GM20000 (cell line): ENCODE results near the gene SERPINA4.

ENCODE experiments used
- DNase-seq: peaks from one replicate; pipeline ENCODE4 v3.0.0; 2012; ENCODE audit warnings: low spot score
- TF ChIP-seq, protein P1 (sequence below): IDR thresholded peaks from 2 replicates; pipeline ENCODE4 v1.5.1; 2012; ENCODE audit warnings: mild to moderate bottlenecking, control low read depth; ENCODE audit errors: extremely low read depth, missing control alignments

The SERPINA4 gene

DNA sequence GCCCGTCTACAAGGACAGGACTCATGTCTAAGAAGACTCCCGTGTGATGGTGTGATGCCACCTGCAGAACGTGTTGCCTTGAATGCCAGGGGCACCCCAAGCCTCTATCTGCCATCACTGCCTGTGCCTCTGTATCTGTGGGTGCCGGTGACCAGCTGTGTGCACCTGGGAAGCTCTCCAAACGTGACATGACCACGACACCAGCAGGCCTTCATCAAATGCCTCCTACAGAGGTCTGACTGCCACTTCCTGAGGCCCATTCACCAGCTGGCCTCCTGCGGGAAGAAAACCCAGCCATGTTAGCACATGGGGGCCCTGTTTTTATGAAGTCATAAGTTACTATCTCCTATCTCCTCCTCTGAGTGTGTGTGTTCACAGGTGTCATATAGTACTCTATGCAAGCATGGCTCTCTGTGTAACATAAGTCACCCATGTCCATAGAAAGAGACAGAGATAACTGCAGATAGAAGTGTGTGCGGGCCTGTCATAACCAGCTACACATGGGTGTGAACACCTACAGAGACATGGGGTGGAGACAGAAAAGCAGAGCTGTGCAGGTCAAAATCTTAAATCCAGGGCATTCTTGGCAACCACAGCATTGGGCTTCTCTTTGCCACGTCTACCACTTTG is 18.3 kb upstream of the SERPINA4 start:
- DNase-seq = no peak
- TF ChIP-seq, protein P1, sequence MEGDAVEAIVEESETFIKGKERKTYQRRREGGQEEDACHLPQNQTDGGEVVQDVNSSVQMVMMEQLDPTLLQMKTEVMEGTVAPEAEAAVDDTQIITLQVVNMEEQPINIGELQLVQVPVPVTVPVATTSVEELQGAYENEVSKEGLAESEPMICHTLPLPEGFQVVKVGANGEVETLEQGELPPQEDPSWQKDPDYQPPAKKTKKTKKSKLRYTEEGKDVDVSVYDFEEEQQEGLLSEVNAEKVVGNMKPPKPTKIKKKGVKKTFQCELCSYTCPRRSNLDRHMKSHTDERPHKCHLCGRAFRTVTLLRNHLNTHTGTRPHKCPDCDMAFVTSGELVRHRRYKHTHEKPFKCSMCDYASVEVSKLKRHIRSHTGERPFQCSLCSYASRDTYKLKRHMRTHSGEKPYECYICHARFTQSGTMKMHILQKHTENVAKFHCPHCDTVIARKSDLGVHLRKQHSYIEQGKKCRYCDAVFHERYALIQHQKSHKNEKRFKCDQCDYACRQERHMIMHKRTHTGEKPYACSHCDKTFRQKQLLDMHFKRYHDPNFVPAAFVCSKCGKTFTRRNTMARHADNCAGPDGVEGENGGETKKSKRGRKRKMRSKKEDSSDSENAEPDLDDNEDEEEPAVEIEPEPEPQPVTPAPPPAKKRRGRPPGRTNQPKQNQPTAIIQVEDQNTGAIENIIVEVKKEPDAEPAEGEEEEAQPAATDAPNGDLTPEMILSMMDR = no peak

DNA sequence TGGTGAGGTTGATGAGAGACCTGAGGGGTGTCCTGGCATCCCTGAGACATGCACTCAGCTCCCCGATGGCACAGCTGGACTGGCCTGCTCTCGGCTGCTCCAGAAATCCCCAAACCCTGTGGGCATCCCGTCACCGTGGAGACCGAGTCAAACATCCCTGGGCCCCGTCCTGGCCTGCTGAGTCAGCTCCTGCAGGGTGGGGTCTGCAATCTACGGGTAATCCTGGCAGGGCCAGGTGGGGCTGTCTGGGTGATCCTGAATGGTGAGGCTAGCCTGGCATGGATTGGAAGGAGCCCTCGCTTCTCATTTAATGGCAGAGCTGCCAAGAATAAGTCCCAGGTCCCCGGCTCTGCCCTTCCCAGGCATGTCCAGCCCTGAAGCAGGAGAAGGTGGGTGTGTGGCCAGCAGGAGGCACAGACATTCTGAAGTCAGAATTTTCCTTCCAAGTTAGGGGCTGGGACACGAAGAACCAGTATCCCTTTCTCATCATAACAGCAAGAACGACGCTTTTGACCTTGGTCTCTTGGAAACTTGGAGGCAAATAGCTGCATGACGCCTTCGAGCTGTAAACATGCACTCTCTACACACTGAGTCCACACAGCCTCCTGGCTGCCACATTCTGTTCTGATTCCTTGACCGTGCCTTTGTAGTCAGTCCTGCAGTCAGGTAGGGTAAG is 17.7 kb upstream of the SERPINA4 start:
- DNase-seq = no peak
- TF ChIP-seq, protein P1 = no peak

DNA sequence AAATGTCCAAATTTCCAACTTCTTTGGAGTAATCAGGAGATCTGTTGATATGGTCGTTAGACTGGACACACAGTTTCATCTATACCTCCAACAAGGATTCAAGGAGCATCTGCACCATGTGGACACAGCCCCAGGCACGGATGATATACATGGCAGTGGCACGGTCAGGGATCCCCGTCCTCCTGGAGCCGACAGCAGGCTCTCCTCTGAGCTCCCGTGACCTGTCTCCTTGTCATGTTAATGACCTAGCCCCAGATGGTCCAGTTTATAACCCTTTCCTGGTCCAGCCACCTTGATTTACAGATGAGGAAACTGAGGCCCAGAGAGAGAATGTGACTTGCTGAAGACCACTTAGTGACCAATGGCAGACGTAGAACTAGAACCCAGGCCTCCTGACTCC is 16.5 kb upstream of the SERPINA4 start:
- TF ChIP-seq, protein P1 = no peak
- no peak for DNase-seq

DNA sequence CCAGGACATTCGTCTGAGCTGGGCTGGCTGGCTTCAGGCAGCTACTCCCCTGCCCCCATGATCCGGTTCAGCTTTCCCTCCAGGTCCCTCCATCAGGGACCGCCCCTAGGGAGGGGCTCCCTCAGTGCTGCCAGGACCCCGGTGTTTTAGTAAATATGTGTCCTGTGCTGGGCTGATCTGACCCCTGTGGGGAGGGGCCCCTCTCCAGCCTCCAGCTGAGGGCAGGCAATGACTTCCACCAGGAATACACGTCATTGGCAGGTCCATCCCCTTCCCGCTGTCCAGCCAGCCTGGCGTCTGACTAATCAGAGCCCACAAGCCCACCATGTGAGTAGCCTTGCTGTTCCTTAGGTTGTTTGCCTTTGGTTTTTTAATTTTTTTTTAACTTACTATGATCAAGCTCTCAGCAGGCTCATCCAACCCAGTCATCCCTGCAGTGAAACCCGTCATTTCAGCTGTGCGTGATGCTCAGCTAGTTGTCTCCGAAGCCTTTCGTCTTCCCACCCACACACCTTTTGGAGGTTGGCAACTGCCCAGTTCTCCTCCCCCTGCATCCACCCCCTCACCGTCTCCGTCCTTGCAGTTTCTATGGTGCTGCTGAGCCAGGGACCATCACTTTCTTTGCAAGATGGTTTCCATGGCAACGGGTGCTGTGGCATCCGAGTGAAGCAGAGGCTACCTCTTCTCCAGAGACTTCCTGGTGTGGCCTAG is 16.0 kb upstream of the SERPINA4 start:
- TF ChIP-seq, protein P1 = no peak
- DNase-seq = no peak

DNA sequence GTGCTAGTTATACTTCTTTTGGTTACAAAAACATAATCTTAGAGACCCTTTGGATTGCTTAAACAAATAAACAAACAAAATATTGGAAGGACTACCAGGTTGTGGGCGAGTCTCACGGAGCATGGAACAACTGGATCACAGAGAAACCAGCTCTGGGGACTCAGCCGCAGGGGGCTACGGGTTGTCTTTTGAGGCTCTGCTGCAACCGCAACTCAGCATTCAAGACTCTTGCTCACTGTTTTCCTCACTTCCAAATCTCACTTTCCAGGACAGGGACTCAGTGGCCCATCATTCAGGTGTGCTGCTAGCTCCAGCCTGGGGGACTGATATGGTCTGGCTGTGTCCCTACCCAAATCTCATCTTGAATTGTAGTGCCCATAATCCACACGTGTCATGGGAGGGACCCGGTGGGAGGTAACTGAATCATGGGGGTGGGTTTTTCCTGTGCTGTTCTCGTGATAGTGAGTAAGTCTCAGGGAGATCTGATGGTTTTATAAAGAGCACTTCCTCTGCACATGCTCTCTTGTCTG is 14.0 kb upstream of the SERPINA4 start:
- no peak for DNase-seq
- TF ChIP-seq, protein P1 = no peak

DNA sequence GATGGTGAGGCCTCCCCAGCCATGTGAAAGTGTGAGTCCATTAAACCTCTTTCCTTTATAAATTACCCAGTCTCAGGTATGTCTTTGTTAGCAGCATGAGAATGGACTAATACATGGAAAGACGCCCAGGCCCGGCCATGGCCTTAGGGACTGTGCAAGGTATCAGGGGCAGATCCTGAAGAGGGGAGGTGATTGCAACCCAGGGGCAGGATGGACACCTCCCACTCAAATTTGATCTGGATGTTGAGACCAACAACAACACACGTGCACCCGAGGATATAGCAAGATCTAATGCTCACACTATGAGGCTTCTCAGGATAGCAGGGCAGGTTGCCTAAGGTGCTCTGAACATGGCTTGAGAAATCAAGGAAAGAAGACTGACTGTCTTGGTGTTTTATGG is 13.5 kb upstream of the SERPINA4 start:
- no peak for DNase-seq
- TF ChIP-seq, protein P1 = no peak
